HG03457 (cell line): ENCODE measurements around the gene PAM16.

Source experiments
- ATAC-seq: cut with Tn5 transposase; IDR thresholded peaks from one replicate; pipeline ENCODE4 v1.9.1; 2021; ENCODE audit warnings: moderate number of reproducible peaks; ENCODE audit not compliant: unreplicated experiment

PAM16 gene

DNA sequence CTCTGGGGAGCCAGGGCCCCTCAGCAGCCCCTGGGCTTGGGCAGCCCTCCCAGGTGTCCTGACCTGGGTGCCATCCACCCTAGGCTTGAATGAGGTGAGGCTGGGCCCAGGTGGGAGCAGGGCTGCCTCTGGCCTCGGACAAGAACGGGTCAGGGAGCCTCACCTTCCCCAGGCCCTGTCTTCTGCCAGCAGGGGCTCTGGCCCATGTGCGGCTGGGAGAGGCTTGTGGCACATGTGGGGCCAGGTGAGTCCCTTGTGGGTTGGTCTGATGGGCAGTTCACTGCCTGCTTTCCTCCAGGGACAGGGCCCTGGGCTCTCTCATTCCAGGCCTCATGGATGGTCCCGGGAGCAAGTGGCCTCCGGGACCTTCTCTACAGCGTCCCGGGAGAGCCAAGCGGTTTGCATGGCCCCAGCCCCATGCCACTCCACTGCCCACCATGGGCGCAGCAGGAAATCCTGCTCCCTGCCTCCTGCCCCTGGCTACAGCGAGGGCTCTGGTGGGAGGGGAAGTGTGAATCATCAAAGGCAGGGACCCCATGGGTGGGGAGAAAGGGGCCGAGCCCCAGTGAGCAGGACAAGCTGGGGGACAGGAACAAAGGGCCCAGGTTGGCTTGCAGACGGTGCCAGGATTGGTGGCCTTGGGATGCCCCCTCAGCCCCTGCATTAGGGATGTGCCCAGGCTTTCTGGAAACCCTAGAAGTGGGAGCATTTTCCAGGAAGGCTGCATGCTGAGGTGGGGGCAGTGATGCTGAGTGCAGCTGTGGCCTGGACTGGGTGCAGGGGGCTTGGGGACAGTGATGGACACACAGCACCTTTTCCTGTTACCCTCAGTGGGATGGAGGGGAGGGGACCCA, 32.7 kb upstream of the PAM16 start:
- ATAC-seq = no peak

DNA sequence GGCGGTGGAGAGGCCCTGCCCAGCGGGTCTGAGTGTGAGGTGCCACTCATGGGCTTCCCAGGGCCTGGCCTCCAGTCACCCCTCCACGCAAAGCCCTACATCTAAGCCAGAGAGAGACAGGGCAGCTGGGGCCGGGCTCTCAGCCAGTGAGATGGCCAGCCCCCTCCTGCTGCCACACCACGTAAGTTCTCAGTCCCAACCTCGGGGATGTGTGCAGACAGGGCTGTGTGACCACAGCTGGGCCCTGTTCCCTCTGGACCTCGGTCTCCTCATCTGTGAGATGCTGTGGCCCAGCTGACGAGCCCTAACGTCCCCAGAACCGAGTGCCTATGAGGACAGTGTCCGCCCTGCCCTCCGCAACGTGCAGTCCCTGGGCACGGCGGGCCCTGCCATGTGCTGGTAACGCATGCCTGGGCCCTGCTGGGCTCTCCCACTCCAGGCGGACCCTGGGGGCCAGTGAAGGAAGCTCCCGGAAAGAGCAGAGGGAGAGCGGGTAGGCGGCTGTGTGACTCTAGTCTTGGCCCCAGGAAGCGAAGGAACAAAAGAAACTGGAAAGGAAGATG, 31.8 kb upstream of the PAM16 start:
- ATAC-seq = no peak

DNA sequence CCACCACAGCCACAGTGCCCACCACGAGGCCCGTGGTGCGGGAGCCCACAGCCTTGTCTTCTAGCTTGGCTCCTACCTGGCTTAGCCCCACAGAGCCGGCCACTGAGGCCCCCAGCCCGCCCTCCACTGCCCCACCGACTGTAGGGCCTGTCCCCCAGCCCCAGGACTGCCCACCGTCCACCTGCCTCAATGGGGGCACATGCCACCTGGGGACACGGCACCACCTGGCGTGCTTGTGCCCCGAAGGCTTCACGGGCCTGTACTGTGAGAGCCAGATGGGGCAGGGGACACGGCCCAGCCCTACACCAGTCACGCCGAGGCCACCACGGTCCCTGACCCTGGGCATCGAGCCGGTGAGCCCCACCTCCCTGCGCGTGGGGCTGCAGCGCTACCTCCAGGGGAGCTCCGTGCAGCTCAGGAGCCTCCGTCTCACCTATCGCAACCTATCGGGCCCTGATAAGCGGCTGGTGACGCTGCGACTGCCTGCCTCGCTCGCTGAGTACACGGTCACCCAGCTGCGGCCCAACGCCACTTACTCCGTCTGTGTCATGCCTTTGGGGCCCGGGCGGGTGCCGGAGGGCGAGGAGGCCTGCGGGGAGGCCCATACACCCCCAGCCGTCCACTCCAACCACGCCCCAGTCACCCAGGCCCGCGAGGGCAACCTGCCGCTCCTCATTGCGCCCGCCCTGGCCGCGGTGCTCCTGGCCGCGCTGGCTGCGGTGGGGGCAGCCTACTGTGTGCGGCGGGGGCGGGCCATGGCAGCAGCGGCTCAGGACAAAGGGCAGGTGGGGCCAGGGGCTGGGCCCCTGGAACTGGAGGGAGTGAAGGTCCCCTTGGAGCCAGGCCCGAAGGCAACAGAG, 31.0 kb upstream of the PAM16 start:
- ATAC-seq = no peak

DNA sequence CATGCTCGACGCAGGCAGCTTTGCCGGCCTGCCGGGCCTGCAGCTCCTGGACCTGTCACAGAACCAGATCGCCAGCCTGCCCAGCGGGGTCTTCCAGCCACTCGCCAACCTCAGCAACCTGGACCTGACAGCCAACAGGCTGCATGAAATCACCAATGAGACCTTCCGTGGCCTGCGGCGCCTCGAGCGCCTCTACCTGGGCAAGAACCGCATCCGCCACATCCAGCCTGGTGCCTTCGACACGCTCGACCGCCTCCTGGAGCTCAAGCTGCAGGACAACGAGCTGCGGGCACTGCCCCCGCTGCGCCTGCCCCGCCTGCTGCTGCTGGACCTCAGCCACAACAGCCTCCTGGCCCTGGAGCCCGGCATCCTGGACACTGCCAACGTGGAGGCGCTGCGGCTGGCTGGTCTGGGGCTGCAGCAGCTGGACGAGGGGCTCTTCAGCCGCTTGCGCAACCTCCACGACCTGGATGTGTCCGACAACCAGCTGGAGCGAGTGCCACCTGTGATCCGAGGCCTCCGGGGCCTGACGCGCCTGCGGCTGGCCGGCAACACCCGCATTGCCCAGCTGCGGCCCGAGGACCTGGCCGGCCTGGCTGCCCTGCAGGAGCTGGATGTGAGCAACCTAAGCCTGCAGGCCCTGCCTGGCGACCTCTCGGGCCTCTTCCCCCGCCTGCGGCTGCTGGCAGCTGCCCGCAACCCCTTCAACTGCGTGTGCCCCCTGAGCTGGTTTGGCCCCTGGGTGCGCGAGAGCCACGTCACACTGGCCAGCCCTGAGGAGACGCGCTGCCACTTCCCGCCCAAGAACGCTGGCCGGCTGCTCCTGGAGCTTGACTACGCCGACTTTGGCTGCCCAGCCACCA, 30.2 kb upstream of the PAM16 start:
- ATAC-seq = no peak

DNA sequence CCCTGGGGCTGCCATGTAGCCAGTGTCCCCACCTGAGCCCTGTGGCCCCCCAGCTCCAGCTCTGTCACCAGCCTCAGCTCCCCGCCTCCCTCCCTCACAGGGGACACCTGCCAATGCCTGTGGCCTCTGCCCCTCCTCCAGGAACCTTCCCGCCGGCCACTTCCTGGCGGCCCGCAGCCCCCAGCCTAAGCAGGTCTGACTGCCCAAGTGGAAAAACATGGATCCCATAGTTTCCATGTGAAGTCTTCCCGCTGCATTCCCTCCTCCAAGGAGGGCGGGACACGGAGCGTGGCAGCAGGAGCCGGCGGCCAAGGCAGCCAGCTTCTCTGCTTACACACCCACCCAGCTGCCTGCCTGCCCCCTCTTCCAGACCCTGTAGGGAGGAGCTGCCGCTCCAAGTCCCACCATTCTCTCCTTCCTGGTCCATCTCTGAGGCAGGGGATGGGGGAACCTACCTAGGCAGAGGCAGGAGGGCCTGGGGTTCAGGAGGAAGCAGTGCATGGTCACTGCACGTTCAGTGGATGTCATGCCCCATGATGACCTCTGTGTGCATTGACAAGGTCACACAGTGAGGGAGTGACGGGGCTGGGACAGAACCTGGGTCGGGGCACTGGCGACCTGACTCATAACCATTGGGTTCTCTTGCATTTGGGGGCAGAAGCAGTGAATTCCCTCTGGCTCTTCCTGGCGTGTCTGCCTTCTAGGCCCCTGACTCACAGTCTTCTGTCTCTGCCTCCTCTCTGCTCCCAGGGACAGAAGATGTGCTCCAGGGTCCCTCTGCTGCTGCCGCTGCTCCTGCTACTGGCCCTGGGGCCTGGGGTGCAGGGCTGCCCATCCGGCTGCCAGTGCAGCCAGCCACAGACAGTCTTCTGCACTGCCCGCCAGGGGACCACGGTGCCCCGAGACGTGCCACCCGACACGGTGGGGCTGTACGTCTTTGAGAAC, 29.3 kb upstream of the PAM16 start:
- ATAC-seq = no peak

DNA sequence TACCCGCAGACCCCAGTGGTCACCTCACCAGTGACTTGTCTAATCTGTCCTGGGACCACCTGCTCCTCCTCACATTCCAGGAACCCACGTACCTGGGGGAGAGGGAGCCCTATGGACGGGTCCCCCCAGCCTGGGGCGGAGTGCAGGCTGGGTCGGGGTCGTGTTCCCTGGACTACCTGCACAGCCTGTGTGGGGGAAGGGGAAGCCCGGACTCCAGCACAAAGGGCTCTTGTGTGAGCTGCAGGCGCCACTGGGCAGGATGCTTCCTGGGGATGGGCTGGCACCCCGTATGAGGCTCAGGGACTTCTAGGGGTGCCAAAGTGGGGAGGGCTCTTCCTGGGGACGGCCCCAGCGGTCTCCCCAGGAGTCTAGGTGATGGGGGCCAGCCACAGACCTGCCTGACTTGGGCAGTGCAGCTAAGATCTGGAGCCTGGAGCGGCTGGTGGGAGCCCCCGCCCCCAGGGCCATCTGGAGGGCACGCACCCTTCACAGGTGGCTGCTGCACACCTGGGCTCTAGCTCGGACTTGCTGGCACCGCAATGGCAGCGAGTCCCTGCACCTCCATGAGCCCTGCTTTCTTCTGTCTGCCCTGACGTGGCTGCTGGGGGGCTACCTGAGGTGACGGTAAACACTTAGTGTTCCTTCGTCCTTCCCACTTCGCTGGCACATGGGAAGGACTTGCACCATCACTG, 28.0 kb upstream of the PAM16 start:
- ATAC-seq = no peak

DNA sequence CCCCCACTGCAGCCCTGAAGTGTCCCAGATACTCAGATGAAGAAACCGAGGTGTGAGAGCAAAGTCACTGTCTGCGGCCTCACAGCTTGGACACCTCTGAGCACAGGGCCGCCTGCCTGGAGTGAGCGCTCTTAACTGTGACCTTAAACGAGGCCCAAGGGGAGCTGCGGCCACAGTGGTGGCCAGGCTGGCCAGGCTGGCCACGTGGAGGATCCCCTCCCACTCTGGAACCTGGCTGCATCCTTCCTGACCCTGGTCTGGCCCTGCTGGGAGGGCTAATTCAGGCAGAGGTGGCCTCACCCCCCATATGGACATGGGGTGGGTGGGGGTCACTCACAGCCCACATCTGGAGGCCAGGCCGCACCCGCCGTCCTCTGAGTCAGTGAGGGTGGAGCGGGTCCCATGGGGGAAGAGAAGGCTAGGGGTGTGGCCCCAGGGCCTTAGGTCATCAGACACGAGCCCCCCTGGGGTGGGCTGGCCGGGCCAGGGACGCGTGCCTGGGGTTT, 27.1 kb upstream of the PAM16 start:
- ATAC-seq = no peak

DNA sequence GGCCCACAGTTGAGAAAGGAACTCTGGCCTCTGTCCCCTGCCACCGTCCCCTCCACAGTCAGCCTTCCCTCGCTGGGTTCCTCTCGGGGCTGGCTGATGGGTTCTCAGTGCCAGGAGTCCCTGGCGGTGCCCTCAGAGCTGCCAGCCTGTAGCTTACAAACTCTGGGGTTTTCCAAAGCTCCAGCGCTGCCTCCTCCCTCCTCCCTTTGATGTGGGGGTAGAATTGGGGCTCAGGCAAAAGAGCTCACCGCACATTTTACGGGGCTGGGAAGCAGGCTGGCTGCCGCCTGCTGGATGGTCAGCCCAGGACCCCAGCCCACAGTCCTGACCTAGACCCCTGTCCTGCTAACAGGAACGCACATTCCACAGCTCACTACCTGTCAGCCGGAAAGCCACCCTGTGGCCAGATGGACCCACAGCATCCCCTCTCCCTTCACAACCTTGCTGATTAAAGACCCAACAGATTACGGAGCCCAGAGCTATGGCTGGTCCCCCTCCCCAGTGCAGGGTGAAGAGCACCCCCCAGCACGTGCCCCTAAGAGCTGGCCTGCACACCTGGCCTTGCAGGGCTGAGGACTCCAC, 26.5 kb upstream of the PAM16 start:
- no peak for ATAC-seq

DNA sequence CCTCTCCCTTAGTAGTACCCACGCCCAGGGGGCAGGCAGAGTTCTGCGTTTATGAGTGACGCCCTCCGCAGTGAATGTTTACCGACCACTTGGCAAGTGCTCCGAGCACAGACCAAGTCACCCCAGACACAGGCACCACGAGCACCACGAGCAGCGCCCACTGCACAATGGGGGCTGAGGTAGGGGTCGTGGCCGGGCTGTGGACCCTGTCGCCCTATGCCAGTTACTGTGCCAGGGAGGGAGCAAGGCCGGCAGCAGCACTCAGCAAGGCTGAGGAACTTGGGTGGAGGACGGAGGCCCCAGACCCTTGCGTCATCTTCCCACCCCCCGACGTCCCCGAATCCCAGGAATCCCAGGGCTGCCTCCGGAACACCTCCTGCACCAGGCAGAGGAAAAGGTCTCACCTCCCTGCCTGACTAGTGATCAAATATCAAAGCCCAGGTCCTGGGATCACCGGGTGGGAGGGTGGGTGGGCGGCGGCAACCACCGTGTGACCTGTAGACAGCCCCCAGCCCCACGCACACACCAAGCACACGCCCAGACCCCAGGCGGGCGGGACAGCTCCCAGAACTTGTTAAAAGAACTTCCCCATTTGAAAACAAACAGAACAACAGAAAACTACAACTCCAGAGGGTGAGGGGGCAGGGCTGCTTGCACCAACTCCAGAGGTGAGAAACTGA, 25.9 kb upstream of the PAM16 start:
- ATAC-seq = no peak

DNA sequence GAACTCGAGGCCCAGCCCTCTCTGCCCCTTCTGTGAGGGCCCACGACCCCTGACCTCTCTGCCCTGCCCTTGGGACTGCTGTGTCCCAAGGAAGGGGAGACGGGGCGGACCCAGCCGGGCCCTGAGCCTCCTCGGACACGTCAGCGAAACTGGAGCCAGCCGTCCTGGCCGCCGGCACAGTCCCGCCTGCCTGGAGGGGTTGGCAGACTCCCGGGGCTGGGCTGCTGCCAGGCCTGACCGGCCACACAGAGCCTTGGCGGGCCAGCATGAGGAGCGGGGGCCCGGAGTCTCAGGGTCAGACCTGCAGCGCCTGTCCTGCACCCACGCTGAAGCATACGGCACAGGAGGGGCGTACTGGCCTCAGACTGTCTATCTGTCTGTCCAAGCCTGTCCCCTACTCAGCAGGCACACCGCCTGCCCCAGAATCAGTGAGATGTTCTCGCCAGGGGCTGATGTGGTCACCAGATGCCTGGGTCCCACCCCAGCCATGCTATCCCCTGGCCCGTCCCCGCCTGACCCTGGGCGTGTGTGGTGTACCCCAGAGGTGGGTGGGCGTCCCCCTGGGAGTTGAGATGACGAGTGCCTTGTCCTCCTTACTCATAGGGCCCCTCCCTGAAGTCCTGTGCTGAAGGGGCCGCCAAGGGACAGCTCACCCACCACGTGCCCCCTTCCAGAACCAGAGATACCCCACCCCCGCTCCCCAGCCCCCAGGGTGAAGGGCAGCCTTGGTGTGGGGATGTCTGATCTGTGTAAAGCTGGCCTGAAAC, 25.2 kb upstream of the PAM16 start:
- ATAC-seq = no peak

DNA sequence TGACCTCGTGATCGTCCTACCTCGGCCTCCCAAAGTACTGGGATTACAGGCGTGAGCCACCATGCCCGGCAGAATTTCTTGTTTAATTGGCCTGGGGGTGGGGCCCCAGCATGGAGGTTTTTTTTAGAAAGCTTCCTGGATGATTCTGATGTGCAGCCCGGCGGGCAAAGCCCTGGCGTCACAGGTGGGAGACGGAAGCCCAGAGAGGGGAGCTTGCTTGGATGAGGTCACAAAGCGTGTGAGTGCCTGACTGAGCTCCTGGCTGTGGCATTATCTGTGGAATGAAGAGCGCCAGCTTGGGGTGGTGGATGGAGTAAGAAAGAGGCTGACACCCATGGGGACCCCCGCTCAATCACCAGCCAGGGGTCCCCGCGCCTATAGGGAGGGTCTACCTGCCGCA, 24.6 kb upstream of the PAM16 start:
- ATAC-seq = no peak

DNA sequence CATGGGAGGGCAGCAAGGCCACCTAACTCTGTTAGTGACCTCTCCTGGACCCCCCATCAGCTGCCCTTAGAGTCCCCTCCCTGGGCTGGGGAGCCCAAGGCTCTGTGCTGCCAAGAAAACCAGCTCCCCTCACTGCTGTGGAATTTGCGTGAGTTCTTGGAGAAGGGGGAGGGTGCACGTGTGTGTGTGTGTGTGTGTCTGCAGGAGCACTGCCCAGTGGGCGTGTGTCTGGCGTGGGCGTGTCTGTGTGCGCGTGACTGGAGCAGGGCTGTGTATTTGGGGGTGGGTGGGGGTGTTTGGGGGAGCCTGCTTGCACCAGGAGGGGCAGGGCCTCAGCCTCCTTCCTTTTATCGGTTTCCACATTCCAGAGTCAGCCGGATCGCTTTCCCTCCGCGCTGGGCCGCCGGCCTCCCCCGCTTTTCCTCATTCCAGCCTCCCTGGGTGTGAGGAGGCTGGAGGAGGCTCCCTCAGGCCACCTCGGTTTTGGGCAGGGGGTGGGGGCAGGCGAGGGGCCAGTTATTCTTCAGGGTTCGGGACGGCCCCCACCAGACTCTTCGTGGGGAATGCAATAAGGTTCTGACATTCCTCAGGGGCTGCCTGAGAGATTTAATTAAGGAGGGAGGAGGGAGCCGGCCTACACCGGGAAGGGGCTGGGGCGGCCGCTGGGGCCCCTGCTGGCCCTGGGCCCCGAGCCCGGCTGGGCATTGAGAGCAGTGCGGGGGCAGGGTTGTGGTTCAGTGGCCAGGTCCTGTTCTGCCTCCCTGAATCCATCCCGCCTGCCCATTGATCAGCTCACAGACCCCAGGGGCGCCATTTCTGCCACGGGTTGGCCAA, 23.0 kb upstream of the PAM16 start:
- no peak for ATAC-seq

DNA sequence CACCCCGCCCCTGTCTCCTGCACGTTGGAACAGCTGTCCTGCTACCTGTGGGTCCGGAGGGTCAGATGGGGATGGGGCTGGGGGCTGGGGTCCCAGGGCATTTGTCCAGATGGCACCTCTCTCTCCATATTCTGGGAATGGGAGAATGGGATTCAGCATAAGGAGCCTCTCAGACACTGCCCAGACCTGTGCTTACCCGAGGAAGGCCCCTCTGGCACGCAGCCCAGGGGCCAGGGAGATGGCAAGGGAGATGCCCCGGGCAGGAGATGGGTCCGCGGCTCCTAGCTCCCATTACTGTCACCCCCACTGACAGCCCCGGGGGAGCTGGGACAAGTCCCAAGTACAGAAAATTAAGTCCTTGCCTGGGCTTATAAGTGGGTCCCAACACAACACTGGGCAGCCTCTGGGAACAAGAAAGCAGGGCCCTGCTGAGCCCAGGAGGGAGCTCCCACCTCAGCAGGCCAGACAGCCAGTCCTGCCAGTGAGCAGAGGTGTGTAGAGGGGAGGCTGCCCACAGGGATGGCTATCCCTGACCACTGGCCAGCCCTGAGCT, 22.3 kb upstream of the PAM16 start:
- no peak for ATAC-seq

DNA sequence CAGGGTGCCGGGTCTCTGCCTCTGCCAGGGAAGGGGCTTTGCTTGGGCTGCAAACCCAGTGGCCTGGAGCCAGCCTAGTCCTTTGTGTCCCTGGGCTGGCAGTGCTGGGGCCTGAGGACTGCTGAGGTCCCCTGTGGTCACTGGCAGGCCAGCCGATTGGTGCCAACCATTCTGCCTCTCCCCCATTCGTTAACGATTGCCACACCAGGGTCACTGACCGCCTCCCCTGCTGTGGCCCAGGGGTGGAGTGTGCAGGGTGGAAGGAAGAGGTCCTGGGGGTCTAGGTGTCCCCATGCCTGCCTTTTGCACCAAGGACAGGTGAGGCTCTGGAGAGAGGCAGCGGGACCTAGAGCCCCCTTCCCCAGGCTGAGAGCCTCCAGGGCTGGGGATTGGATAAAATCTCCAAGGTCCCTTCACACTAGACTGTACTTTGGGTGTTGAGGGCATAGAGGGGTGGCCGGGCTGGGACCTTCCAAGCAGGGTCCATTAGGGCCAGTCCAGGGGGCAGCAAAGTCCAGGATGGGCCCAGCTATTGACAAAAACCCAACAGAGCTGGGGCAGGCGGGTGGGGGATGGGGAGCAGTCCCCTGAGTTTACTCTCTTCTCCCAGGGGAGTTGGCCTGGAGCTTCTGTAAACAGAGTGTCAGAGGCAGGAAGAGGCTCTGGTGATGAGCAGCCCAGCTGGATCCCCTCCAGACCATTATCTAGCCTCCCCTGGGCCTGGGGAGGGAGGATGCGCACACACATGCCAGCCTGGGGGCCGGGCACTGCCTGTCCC, 21.6 kb upstream of the PAM16 start:
- no peak for ATAC-seq

DNA sequence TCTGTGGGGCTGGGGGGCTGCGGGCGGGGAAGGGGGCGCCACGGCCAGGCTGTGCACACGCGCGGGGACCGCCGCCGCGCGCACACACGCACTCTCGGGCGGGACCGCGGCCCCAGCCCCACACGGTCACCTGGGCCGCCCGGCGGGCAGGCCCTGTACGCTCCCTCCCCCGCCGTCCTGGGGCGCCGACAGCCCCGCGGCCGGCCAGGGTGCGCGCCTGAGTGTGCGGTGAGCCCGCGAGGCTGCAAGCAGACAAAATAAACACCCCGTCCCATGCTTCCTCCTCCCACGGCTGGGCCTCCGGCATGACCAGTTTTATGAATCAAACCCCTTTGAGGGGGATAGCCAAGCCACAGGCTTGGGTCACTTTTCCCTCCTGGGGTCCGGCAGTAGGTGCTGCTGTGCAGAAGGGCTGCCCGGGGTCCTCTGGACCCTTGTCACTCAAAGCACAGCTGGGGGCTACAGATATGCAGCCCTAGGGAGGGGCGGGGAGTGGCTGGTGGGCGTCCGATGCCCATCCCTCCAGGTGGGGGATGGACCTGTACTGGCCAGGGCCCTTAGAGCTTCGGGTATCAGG, 21.0 kb upstream of the PAM16 start:
- ATAC-seq = no peak
